Cardiac septum (tissue), 1 donor: Measurements from ENCODE around the gene GRK1. TPM values are rescaled to one million over a fixed set of nuclear protein-coding genes. Genes with fewer than 3 reads are reported as not detected.
"Not testable (repeated sequence)": the region's sequence is repeated elsewhere in the genome, so short reads cannot be mapped to it uniquely, and the experiment has no call there.

Source experiments
- DNase-seq: peaks from one replicate; pipeline ENCODE4 v3.0.0-alpha.2; 2020; ENCODE audit warnings: low spot score
- intact Hi-C: fragments of 100-400 bp; cut with DNase I; formaldehyde crosslinking; loops from one replicate; pipeline ENCODE4 v1.14.0; 2022
- long read RNA-seq: library from polyadenylated mRNA; unstranded; transcript quantifications from one replicate; pipeline ENCODE4 v2.0.0, GENCODE V29; 2021
- total RNA-seq: library from RNA; stranded (reverse); fragmentation: NEBNext Ultra II Directional; extraction: Animal tissue kit (Norgen Biotek cat#: 25700); gene quantifications from one replicate; pipeline ENCODE4 v1.2.1, GENCODE V29; 2021
- donor health status: DM: no; HTN: no; CAD: no.

Gene GRK1
- 0.48 TPM for total RNA-seq
- long read RNA-seq, result 0 reads

DNA sequence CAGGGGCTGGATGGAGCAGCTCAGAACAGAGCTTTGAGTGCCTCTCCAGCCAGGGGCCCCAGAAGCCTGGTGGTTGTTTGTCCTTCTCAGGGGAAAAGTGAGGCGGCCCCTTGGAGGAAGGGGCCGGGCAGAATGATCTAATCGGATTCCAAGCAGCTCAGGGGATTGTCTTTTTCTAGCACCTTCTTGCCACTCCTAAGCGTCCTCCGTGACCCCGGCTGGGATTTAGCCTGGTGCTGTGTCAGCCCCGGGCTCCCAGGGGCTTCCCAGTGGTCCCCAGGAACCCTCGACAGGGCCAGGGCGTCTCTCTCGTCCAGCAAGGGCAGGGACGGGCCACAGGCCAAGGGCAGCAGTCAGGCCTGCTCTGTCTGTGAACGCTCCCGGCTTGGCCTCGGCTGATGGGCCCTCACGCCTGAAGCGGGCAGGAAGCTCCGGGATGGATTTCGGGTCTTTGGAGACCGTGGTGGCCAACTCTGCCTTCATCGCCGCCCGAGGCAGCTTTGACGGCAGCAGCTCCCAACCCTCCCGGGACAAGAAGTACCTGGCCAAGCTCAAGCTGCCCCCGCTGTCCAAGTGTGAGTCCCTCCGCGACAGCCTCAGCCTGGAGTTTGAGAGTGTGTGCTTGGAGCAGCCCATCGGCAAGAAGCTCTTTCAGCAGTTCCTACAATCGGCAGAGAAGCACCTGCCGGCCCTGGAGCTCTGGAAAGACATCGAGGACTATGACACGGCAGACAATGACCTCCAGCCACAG is at the start of gene GRK1:
Gene GRK1 (plus strand): TSS at position 269 of the 751 bp plus-strand sequence. CDS start 168 bp downstream, at position 437.
- peak; percentile 69 for DNase-seq
- intact Hi-C loops, result no loop called here

DNA sequence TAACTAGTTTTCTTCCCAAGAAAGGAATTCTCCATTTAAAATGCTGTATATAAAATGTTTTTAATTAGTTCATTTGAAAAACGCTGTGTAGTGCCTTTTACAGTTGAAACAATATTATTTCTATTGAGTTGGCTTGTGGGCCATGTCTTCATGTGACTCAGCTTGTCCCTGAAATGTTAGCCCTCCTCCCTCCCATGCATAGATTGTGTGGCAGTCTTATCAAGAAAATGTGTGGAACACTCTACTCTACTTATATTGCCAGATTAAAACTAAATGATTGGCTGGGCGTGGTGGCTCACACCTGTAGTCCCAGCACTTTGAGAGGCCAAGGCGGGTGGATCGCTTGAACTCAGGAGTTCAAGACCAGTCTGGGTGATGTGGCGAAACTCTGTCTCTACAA is 49.1 kb upstream of the GRK1 start:
- DNase-seq, result no peak
- intact Hi-C loops, result no loop called here

GRCh38 chr13:113618455-113618854 is 48.6 kb upstream of the GRK1 start:
- intact Hi-C loops, result no loop called here
- DNase-seq, result no peak

- intact Hi-C loops, result no loop called here
- no peak for DNase-seq
Measured at GRCh38 chr13:113620036-113620796, 46.8 kb upstream of the GRK1 start.

- DNase-seq, result peak; percentile 56
- intact Hi-C loops, result no loop called here
Measured at GRCh38 chr13:113621046-113621445, 46.0 kb upstream of the GRK1 start.

GRCh38 chr13:113621498-113621897 is 45.5 kb upstream of the GRK1 start:
- intact Hi-C loops, result not testable (repeated sequence)
- DNase-seq, result peak; percentile 39

GRCh38 chr13:113621986-113622550 is 45.0 kb upstream of the GRK1 start:
- peak; percentile 59 for DNase-seq
- intact Hi-C loops, result not testable (repeated sequence)

GRCh38 chr13:113622791-113623490 is 44.1 kb upstream of the GRK1 start:
- peak; percentile 53 for DNase-seq
- intact Hi-C loops, result no loop called here

GRCh38 chr13:113623491-113624234 is 43.4 kb upstream of the GRK1 start:
- peak; percentile 64 for DNase-seq
- intact Hi-C loops, result no loop called here

GRCh38 chr13:113624235-113624587 is 42.8 kb upstream of the GRK1 start:
- intact Hi-C loops, result no loop called here

DNA sequence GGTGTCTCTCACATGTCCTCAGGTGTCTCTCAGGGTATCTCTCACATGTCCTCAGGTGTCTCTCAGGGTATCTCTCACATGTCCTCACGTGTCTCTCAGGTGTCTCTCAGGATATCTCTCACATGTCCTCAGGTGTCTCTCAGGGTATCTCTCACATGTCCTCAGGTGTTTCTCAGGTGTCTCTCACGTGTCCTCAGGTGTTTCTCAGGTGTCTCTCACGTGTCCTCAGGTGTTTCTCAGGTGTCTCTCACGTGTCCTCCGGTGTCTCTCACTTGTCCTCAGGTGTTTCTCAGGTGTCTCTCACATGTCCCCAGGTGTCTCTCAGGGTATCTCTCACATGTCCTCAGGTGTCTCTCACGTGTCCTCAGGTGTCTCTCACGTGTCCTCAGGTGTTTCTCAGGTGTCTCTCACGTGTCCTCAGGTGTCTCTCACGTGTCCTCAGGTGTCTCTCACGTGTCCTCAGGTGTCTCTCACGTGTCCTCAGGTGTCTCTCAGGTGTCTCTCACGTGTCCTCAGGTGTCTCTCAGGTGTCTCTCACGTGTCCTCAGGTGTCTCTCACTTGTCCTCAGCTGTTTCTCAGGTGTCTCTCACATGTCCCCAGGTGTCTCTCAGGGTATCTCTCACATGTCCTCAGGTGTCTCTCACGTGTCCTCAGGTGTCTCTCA is 42.2 kb upstream of the GRK1 start:
- peak; percentile 24 for DNase-seq
- intact Hi-C loops, result not testable (repeated sequence)

More at GRCh38 chr13:113624235-113624587, 42.8 kb upstream of the GRK1 start:
- DNase-seq, result no peak

- intact Hi-C loops, result no loop called here
- DNase-seq, result peak; percentile 41
Measured at GRCh38 chr13:113625965-113626721, 40.9 kb upstream of the GRK1 start.

- intact Hi-C loops, result no loop called here
- DNase-seq, result peak; percentile 69
Measured at GRCh38 chr13:113627136-113627535, 39.9 kb upstream of the GRK1 start.

DNA sequence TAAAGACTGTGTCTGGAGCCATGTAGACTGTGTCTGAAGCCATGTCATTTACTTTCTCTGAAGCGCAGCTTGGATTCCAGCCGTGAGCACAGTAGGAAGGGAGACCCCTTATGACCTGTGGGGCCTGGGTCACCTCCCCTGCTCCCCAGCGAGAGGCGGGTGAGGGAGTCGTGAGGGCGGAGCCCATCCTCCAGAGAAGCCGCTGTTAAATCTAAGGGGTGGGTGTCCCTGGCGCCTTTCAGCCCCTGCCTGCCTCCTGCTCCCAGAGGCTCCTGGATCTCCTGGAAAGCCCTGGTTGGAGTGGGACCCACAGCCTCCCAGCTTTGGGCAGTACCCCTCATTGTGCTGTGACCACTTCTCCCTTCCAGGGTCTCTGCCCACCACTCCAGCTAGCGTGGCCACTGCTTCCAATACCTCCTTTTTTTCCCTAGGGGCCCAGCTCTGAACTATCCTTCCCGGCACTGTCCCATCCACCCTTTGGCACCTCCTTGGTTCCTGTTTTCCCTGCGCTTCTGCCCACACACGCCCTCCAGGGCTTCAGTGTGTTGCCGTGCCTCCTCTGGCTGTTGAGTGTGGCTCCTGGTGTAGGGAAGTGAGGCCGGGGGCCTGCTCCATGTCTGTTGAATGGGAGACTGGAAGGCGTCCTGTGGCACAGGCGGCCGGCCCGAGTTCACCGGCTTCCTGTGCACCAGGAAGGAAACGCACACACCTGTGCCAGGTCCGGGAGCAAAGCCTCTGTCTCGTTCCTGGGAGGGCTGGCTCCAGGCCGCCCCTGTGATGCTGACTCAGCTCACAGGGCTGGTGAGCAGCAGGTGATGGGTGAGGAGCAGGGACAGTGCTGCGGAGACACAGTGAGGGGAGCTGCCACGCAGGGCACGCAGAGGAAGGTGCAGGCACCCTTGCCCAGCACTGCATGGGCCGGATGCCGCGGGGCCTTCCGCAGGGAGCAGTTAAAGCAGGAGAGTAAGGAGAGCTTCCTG is 38.4 kb upstream of the GRK1 start:
- DNase-seq, result no peak
- intact Hi-C loops, result no loop called here

- intact Hi-C loops, result no loop called here
- DNase-seq, result no peak
Measured at GRCh38 chr13:113629866-113630265, 37.2 kb upstream of the GRK1 start.

DNA sequence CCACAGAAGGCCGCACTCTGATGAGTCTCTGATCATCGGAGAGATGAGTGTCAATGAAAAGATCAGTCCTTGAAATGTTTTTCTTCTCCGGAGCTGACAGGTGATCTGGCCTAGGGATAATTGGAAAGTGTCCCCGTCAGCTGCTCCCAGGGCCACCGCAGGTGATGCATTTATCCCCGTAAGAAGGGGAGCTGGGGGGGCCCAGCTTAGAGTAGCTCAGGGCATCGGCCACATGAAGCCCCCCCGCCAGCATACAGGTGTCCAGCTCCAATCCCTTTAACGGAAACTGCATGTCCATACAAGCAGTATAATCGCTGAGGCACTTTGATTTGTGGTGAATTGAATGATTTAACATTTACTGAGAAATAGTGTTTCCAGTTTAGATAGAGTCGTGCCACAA is 36.7 kb upstream of the GRK1 start:
- intact Hi-C loops, result no loop called here
- no peak for DNase-seq

- no peak for DNase-seq
- intact Hi-C loops, result no loop called here
Measured at GRCh38 chr13:113630804-113631203, 36.2 kb upstream of the GRK1 start.
